Measurements from ENCODE around the gene MTHFD2L.

The MTHFD2L gene

GRCh38 chr4:74307170-74307569 lies 149.3 kb downstream of the MTHFD2L start:
- no peak for DNase-seq (ENCODE audit: low read depth)

- no peak for DNase-seq (ENCODE audit: low read depth)
Measured at GRCh38 chr4:74308215-74308614, 150.3 kb downstream of the MTHFD2L start, which contains the start of gene EPGN. Gene EPGN, plus strand, starts transcription at chr4:74308470. Its CDS starts 64 bp downstream, at chr4:74308534.

DNA sequence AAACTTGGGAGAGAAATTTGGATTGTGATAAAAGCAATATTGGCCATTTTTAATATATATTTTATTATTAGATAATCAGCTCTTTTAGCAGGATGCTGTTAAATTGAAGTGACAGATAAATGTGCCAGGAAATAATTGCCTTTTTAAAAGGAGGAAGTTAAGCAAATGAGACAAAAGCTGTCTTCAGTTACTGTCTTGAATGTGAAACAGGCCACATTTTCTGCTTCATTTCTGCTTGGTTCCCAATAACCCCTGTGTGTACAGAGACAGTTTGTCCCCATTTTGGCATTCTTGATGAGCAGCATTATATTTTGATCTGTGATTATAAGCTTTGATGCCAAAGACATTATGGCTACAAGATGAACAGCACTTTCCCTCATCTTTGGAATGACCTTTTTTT lies 151.3 kb downstream of the MTHFD2L start:
- no peak for DNase-seq (ENCODE audit: low read depth)

GRCh38 chr4:74311696-74312313 lies 153.9 kb downstream of the MTHFD2L start:
- no peak for DNase-seq (ENCODE audit: low read depth)

DNA sequence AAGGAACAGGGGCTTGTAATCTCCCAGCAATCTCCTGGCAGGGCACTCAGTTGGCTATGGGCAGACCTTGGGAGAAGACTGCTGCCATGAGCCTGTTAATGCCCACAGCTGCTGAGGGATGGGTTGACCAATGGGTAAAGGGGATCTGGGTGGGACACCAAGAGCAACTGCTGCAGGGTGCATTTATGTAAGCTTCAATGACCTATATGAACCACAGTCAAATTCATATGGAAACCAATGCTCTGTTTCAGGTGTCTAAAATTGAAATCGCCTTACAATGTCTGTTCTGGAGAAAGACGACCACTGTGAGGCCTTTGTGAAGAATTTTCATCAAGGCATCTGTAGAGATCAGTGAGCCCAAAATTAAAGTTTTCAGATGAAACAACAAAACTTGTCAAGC lies 156.4 kb downstream of the MTHFD2L start:
- no peak for DNase-seq (ENCODE audit: low read depth)

DNA sequence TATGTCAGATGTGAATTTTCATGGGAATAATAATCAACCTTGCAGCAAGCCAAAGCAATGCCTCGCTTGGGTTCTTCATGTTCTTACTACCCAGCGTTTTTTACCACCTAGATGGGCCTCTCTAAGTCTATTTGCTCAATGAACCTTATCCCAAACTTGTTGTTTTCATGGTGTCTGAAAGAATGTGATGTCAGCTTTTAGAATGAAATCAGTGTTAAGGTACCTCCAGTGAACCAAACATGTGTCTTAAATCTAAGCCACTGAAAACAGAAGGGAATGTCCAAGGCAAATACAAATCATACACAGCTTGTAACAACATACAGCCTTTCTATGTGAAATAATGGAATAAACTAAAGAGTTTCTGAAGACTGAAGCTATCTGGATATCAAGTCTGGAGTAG lies 157.0 kb downstream of the MTHFD2L start:
- DNase-seq (ENCODE audit: low read depth): no peak

GRCh38 chr4:74315376-74315775 lies 157.5 kb downstream of the MTHFD2L start:
- no peak for DNase-seq (ENCODE audit: low read depth)

DNA sequence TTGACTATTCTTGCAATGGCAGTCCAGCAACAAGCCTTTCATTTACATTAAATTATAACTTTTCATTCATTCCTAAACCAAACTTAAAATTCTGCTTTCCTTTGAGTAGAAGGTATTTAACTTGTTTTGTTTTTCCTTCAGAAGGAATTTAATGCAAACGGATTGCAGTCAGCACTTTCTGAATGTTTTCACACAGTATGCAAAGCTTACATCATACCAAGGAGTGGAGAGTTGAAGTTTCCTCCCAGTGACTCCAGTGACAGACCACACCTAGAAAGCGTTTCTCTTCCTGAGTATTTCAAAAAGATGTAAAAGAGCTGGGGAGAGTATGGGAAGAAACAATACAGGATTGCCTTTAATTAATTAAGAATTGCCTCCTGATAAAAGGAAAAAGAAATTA lies 158.5 kb downstream of the MTHFD2L start:
- no peak for DNase-seq (ENCODE audit: low read depth)

DNA sequence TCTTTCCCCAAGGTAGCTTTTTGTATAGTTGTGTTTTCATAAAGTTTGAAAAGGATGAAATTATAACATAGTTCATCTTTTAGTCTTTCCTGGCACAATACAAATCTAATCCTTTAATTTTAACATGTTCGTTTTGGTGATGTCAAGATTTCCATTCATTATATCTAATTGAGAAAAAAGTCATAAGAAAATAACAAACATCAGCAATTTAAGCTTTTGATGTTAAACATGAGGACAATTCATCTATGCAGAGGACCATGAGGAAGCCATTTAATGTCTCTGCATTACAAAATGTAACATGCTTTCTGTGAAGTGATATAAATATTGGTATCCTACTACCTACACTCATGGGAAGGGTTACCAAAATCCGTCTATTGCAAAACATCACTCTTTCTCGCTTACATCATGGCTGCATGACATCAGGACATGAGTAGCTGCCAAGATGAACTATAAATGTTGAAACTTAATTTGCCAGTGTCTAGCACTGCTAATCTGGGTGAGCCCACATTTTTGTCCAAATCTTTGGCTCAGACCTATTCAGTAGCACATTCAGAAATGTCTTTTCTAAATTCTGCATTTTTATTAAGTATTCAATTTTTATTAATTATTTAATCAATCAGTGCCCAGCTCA lies 159.8 kb downstream of the MTHFD2L start:
- DNase-seq (ENCODE audit: low read depth): no peak

- no peak for DNase-seq (ENCODE audit: low read depth)
Measured at GRCh38 chr4:74318276-74318675, 160.4 kb downstream of the MTHFD2L start.

- DNase-seq (ENCODE audit: low read depth): no peak
Measured at GRCh38 chr4:74319470-74319869, 161.6 kb downstream of the MTHFD2L start.

DNA sequence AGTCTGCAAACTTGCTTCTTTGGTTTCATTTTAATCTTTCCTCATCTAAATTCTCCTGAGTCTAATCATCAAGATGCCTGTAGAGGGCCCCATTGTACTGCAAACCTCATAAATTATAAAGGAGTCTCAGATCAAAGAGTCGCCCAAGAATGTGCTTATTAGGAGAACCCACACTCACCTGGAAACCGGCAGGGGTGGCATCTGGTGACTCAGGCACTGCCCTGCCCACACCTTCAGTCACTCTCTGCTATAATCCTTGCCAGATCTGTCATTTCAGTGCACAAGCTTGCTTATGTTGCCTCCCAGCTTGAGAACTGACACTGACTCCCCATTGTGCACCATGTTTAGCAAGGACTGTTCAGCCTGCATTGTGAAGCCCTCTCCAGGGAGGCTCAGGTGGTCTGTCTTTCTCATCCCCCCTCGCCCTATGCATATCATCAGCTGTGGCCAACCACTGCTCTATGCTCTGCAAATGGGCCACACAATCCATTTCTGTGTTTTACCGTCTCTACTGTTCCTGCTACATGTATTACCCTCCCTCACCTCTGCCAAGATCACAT lies 162.7 kb downstream of the MTHFD2L start:
- no peak for DNase-seq (ENCODE audit: low read depth)

DNA sequence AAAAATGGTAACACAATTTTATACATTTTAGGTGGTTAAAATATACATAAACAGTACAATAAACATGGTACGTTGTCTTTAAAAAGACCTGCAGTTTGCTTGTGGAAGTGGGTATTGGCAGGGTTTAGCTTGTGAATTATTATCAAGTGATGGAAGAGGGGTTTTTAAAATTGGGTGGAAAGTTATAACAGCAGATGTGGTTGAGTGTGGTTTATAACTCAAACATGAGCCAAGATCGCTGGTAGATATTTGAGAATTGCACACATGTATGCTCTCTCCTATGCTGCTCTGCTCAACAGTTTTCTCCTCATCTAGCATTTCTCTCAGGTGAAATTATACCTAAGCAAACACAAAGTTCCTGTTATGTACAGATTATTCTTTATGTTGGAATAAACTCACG lies 164.4 kb downstream of the MTHFD2L start:
- no peak for DNase-seq (ENCODE audit: low read depth)

- no peak for DNase-seq (ENCODE audit: low read depth)
Measured at GRCh38 chr4:74323663-74324062, 165.7 kb downstream of the MTHFD2L start.

DNA sequence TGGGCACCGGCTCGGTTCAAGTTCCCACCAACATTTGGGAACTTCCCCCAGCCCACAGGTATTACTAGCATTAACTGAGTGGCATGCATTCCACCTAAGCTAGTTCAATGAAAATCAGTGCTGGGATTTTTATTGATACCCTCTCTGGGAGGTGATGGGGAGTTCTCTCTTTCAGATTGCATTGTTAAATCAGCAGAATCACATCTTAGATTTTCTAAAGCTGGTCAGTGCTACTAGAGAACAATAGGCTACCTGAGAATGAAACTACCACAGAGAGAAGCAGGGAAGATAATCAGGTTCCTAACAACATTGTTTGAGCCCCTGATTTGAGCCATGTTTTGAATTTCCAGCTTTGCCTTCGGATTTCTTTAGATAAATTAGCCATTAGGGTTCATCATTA lies 166.3 kb downstream of the MTHFD2L start:
- no peak for DNase-seq (ENCODE audit: low read depth)

- DNase-seq (ENCODE audit: low read depth): no peak
Measured at GRCh38 chr4:74325886-74326285, 168.0 kb downstream of the MTHFD2L start.

DNA sequence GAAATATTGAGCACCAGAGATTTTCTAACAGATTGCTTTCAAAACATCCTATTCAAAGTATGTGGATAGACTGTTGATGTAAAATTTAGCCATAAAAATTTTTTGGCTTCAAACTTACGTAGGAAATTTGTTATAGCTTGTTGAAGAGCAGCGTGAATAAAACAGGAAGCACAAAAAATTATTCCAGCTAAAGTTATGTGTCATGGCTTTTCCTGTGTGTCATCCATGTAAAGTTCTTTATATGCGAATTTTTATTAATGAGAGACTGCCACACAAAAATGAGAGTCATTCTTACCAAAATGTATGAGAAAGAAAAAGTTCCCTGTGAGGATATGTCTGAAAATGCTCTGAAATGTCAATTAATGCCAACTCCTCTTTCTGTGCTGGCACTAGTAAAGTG lies 169.8 kb downstream of the MTHFD2L start:
- DNase-seq (ENCODE audit: low read depth): no peak

- no peak for DNase-seq (ENCODE audit: low read depth)
Measured at GRCh38 chr4:74328501-74328900, 170.6 kb downstream of the MTHFD2L start.

GRCh38 chr4:74329307-74329706 lies 171.4 kb downstream of the MTHFD2L start:
- DNase-seq (ENCODE audit: low read depth): no peak

GRCh38 chr4:74330295-74330750 lies 172.4 kb downstream of the MTHFD2L start:
- DNase-seq (ENCODE audit: low read depth): no peak

DNA sequence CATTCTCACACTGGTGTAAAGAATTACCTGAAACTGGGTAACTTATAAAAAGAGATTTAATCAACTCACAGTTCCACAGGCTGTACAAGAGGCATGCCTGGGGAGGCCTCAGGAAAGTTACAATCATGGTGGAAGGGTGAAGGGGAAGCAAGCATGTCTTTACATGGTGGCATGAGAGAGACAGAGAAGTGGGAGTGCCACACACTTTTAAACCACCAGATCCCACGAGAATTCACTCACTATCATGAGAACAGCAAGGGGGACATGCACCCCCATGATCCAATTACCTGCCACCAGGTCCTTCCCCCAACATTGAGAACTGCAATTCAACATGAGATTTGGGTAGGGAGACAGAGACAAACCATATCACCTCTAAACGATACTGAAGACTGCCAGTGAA lies 173.3 kb downstream of the MTHFD2L start:
- no peak for DNase-seq (ENCODE audit: low read depth)

GRCh38 chr4:74331944-74332343 lies 174.0 kb downstream of the MTHFD2L start:
- no peak for DNase-seq (ENCODE audit: low read depth)

DNA sequence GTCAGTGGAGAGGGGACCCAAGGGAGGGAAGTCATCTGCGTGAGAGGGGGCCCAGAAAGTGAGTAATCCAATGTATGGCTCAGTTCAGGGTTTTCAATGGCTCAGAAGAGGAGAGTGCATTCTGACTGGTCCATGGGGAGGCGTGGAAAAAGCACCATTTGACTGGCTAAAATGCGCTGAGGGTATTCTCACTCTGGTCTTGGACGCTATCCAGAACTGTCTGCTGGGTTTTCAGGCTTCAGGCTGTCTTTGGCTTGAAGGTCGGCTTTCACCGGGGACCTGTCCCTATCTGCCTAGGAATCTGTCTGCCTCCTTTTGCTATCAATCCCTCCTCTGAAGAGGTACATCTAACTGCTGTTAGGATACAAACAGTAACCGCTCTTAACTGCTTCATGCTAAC lies 176.7 kb downstream of the MTHFD2L start:
- DNase-seq (ENCODE audit: low read depth): no peak
